ENCODE results near the gene NEK7.

NEK7 gene

GRCh38 chr1:198350456-198350855 is 193.7 kb downstream of the NEK7 start:
- no peak for DNase-seq (ENCODE audit: low read depth, low spot score)

- DNase-seq (ENCODE audit: low read depth, low spot score) = no peak
These were observed 196.3 kb downstream of the NEK7 start for GRCh38 chr1:198352975-198353695.

GRCh38 chr1:198357937-198358336 is 201.1 kb downstream of the NEK7 start:
- no peak for DNase-seq (ENCODE audit: low read depth, low spot score)

- DNase-seq (ENCODE audit: low read depth, low spot score) = no peak
These were observed 202.3 kb downstream of the NEK7 start for GRCh38 chr1:198359024-198359653.

GRCh38 chr1:198360208-198360729 is 203.5 kb downstream of the NEK7 start:
- DNase-seq (ENCODE audit: low read depth, low spot score) = no peak

GRCh38 chr1:198361237-198361767 is 204.5 kb downstream of the NEK7 start:
- DNase-seq (ENCODE audit: low read depth, low spot score) = no peak

- DNase-seq (ENCODE audit: low read depth, low spot score) = no peak
These were observed 206.9 kb downstream of the NEK7 start for GRCh38 chr1:198363625-198364151.

- no peak for DNase-seq (ENCODE audit: low read depth, low spot score)
These were observed 207.7 kb downstream of the NEK7 start for GRCh38 chr1:198364471-198364870.

- no peak for DNase-seq (ENCODE audit: low read depth, low spot score)
These were observed 210.5 kb downstream of the NEK7 start for GRCh38 chr1:198367296-198367695.

GRCh38 chr1:198370996-198371395 is 214.2 kb downstream of the NEK7 start:
- no peak for DNase-seq (ENCODE audit: low read depth, low spot score)

Data from activated naive CD8-positive, alpha-beta T cell treated with anti-CD3 and anti-CD28 coated beads, Interleukin-2, amount 50 U/mL, for 16 hours (primary cell).